Measurements from ENCODE around the gene PIP4K2A.

Gene PIP4K2A

DNA sequence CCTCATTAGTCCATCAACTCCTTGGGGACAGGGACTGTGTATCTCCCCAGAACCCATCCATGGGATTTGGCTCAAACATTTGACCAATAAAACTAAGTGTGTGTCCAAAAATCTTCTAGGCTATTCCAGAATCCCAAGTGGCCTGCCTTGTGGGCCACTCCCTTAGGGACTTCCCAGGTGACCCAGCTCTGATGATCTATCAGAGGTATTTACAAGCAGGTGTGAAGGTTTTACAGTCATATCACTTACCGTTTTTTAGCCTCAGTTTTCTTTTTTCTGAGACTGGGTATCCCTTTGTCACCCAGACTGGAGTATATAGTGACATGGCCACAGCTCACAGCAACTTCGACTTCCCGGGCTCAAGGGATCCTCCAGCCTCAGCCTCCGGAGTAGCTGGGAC, 64.4 kb downstream of the PIP4K2A start:
- no peak overlapping the region for H3K4me3 ChIP-seq (ENCODE audit: low read depth, low read length)
- no peak for DNase-seq (ENCODE audit: low read depth)

DNA sequence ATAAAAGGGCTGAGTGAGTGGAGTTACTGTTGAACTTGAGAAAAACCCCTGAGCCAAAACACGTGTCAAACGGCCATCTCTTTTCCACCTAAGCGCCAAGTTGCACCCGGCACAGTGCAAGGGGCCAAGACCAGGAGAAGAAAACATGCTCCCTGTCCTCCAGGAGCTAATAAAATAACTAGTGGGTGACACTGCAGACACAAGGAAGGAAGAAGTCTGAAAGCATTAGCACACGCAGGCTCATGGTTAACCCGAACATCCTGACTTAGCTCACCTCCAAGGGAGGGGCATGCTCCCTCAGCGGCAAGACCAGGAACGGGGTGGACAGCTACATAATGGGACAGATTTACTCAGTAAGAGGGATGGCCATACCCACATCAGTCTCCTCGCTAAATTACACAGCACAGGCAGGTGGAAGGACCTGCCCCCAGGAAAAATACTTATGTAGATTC, 65.0 kb downstream of the PIP4K2A start:
- no peak for DNase-seq (ENCODE audit: low read depth)
- H3K4me3 ChIP-seq (ENCODE audit: low read depth, low read length): no peak overlapping the region

DNA sequence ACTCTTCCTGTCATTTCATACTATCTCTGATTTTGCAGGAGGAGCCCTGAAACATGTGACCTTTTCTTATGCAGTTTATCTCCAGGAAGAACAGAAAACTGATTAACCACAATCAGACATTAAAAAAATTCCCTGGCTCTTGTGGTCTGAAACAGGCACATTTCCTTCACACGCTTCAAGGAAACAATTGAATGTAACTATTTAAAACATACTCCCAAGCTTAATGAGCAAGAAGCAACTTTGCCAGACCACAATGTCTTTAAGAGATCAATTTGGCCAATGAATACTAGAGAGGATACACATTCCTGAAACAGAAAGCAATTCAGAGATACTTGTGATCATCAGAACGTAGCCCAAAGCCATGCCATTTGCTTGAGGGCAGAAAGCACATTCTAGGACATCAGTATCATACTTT, 65.8 kb downstream of the PIP4K2A start:
- H3K4me3 ChIP-seq (ENCODE audit: low read depth, low read length): no peak overlapping the region
- peak; percentile 41 for DNase-seq (ENCODE audit: low read depth)

DNA sequence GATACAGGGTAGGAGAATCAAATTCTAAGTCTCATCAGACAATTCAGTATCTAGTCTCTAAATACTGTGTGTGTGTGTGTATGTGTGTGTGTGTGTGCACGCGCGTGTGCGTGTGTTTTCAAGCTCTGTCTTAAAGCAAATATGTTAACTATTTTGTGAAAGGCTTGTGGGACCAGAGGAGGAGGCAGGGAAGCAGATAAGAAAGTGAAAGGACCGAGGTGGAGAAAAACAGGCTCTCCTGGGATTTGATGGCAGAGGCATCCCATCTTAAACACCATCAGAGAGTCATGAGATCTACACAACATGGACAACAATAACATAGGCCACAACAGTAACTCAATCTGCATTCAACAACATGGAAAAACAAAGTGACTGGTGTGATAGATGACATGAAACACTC, 67.1 kb downstream of the PIP4K2A start:
- no peak overlapping the region for H3K4me3 ChIP-seq (ENCODE audit: low read depth, low read length)

DNA sequence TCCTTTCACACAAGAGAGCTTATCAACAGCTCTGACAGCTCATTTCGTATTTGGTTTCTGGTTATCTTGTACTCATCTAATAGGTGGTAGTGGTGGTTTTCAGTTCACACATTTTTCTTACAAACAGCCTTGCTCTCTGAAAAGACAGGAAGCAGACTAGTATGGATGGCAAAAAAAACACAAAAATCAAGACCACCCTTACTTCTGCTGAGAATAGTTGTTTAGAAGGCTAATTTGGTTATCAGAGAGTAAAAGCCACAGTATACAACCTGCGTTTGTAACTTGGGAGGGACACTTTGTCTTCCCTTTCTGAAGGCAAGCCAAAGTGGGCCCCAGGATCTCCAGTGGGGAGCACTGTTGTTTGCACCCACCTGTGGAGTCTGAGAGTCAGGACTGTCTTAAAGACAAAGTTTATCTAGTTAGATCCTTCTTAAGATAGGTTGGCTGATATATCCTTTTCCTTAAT, 68.0 kb downstream of the PIP4K2A start:
- DNase-seq (ENCODE audit: low read depth): no peak

More for the DNA sequence above, 67.1 kb downstream of the PIP4K2A start:
- no peak for DNase-seq (ENCODE audit: low read depth)

DNA sequence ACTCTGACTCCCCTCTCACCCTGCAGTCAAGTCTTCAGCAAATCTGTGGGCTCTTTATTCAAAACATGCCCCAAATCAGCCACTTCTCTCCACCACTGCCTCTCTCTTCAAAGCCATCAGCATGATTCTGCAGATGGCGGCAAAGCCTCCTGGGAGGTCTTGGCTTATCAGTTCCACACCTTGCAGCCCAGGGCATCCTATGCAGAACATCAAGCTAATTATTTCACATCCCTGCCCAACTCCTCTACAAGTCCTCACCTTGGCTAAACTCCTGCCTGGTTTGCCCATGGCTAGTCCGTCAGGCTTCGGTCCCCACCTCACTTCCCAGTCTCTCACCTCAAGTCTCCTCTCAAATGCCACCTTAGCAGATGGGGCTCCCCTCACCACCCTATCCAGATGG, 70.2 kb downstream of the PIP4K2A start:
- no peak for DNase-seq (ENCODE audit: low read depth)
- no peak overlapping the region for H3K4me3 ChIP-seq (ENCODE audit: low read depth, low read length)

More for the DNA sequence above, 68.0 kb downstream of the PIP4K2A start:
- H3K4me3 ChIP-seq (ENCODE audit: low read depth, low read length): no peak overlapping the region

DNA sequence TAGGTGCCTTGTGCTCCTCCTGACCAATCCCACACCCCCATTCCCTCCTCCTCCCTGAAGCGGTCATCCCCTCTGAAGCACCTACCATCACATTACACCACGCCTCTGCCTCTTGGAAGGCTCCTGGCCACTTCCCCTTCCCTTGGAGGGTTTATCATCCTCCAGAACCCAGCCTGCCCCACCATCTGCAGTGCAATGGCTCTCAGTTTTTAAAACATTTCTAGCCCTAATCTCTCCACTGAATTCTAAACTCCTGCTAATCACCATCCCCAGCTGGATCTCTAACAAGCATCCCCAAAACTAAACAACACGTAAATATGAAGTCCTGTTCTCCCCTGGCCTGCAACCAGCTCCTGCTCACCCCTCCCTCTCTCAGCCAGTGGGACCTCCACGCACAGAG, 70.6 kb downstream of the PIP4K2A start:
- DNase-seq (ENCODE audit: low read depth): no peak

DNA sequence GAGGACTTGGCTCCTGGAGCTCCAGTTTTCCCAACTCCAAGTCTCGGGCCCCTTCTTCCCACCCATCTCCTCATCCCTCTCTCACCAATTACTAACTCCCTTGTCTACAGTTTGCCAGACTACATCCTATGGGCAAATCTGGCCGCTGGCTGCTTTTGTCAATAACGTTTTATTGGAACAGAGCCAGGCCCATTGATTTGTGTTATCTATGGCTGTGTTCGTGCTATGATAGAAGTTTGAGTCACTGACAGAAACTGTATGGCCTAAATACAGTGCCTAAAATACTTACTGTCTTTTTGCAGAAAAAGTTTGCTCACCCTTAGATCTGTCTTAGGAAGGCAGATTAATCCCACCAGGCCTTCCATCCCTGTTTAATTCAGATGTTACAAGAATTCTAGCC, 71.3 kb downstream of the PIP4K2A start:
- no peak for DNase-seq (ENCODE audit: low read depth)
- no peak overlapping the region for H3K4me3 ChIP-seq (ENCODE audit: low read depth, low read length)

More for the DNA sequence above, 70.6 kb downstream of the PIP4K2A start:
- no peak overlapping the region for H3K4me3 ChIP-seq (ENCODE audit: low read depth, low read length)

DNA sequence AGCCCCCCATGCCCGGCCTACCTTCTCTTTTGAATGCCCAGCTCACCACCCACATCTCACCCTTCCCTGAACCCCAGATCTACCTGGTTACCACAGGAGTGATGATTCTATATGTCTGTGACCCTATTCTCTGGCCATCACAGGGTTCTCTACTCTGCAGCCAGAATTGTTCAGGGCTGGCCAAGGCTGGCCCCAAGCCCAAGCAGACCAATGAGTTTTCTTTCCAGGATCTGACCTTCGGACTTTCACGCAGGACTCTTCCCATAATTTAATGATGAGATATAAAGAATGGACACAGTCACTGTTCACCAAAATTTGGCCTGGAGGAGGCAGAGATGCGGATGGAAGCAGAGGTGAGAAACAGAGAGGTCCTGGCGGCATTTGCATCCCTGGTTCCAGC, 72.6 kb downstream of the PIP4K2A start:
- no peak overlapping the region for H3K4me3 ChIP-seq (ENCODE audit: low read depth, low read length)

DNA sequence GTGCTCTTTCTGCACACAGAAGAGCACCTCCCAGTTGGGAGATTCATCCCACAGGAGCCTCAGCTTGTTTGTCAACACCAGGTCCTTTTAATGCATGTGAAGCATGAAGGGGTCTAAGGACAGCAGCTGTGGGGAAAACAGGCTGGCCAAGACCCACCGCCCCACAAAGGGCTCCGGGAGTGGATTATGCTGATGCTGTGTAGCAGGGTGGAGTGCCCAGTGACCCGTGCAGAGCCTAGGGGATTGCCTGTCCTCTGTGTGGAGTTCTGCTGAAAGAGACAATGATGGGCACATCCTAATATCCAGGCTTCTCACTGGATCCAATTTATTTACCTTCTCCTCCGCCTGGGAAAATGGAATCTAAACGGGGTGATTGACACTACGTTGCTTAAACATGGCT, 74.0 kb downstream of the PIP4K2A start:
- H3K4me3 ChIP-seq (ENCODE audit: low read depth, low read length): no peak overlapping the region
- DNase-seq (ENCODE audit: low read depth): no peak

More for the DNA sequence above, 72.6 kb downstream of the PIP4K2A start:
- DNase-seq (ENCODE audit: low read depth): no peak

DNA sequence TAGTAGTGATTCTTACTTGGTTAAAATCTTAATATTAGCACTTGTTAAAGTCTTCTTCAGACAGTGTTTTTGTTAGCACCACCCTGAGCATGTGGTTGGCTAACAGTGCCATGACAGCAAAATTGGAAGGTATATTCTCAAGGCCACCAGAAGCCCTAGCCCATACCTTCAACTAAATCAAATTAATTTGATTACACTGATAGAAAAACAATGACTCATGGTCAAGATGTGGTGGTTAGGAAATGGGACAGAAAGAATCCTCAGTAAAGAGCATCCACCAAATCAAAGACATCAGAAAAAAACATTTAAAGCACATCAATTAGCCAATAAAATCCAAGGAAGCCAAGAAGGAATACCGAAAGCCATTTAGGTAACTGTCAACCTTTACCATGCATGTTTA, 75.5 kb downstream of the PIP4K2A start:
- no peak for DNase-seq (ENCODE audit: low read depth)
- no peak overlapping the region for H3K4me3 ChIP-seq (ENCODE audit: low read depth, low read length)

DNA sequence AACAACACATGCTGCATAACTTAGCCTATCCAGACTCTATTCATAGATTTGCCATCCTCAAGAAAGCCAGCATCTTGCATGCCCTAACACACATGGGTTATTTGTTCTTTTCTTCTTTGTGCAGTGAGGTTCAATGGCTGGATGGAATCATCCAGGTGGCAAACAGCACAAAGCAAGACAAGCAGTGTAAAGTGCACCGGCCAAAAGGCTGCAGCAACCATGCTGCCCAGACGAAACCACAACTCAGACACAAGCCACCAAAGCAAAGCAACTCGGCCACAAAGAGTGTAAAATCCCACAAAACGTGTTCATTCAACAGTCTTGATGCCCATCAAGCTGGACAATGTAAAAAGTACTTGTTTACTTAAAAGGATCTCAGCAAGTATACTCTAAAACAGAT, 76.9 kb downstream of the PIP4K2A start:
- H3K4me3 ChIP-seq (ENCODE audit: low read depth, low read length): no peak overlapping the region
- DNase-seq (ENCODE audit: low read depth): no peak

DNA sequence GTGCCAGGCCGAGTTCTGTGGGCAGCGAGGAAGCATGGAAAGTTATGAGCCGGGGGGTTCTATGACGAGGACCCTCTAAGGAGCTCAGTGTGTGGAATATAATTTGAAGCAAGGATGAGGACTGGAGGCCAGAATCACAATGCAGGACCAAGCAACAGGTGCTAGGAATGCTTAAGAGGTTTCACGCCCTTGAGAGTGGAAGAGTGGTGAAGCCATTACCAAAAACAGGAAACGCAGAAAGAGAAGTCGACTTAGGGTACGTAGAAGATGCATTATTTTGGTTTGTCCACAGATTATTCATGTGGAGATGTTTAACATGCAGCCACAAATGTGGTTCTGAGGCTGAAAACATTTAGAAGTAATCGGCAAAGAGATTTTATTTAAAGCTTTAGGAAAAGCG, 78.7 kb downstream of the PIP4K2A start:
- DNase-seq (ENCODE audit: low read depth): no peak
- no peak overlapping the region for H3K4me3 ChIP-seq (ENCODE audit: low read depth, low read length)

DNA sequence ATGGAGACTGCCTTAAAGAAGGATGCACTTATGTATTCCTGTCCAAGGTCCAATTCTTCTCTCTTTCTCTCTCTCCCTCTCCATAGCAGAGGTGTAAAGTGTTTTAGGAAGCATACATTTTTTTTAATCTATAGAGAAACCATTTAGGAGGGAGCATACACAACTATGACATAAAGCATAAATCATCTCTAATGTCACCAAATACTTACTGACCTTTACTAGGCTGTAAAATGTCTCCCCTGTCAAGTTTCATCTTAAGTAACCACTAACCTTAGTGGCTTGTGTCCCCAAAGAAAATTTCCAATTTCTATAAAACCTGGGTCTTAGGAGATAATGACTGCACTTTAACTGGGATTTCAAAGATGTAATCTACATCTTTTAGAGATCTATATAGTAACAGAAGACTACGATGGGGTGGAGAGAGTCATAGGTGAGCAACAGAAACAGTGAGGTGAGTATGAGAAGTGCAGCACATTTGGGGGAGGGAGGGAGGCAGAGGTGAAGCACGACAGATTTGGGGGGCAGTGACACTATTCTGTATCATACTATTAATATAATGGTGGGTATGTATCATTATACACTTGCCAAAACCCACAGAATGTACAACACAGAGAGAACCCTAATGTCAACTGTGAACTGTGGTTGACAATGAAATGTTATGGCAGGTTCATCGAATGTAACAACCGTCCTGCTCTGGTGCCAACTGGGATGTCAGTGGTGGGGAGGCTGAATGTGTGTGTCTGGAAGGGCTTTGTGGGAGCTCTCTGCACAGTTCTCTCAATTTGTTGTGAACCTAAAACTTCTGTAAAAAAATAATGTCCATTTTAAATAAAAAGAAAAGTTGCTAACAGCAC, 79.5 kb downstream of the PIP4K2A start:
- no peak for DNase-seq (ENCODE audit: low read depth)
- H3K4me3 ChIP-seq (ENCODE audit: low read depth, low read length): no peak overlapping the region

DNA sequence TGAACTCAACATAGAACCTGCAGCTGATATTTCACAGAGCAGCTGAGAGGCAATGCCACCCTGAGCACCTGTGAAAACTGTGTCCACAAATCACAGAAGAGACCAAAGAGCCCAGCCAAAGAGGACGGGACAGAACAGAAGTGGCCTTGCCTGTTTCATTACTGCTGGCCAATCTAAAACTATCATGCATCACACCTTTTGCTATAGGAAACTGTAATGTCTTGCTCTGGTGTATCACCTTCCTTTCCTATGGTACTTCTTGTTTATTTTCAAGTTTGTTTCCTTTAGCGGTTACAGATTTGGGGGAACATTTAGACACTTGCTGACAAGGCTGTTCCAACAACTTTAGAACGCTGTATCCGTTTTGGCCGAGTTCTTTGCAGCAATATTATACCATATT, 80.3 kb downstream of the PIP4K2A start:
- H3K4me3 ChIP-seq (ENCODE audit: low read depth, low read length): no peak overlapping the region
- DNase-seq (ENCODE audit: low read depth): no peak

DNA sequence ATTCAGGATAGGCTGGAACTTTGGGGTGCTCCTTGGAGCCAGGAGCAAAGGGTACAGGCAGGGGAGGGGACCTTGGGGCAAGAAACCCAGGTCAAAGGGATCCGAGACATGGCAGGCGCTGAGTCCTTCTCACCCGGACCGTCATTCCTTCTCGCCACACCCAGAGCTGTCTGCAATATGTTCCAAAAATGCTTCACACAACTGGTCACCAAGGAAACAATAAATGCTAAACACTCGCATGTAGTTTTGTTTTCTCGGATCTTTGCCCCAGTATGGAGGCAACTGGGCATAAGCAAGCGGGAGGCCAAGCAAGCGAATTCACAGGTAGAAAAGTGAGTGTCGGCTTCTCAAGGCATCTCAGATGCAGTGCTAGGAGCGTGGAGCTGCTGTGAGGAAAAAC, 80.8 kb downstream of the PIP4K2A start:
- no peak for DNase-seq (ENCODE audit: low read depth)
- H3K4me3 ChIP-seq (ENCODE audit: low read depth, low read length): no peak overlapping the region

DNA sequence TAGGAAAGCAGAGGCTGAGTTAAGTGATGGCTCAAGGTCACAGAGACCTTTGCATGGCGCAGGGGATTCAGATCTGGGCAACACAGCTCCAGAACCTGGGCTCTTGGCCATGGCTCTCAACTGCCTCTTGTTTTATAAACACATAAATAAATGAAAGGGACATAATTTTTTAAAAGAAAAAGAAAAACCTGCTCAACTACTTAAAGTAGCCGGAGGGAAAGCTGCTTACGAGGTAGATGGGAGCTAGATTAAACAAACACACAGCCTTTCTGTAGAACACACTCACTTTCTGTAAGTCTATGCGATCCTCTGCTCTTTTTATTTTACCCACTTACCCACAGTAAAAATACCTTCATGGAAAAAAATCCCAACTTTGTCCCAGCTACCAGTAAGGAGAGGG, 81.3 kb downstream of the PIP4K2A start:
- no peak for DNase-seq (ENCODE audit: low read depth)
- H3K4me3 ChIP-seq (ENCODE audit: low read depth, low read length): no peak overlapping the region

DNA sequence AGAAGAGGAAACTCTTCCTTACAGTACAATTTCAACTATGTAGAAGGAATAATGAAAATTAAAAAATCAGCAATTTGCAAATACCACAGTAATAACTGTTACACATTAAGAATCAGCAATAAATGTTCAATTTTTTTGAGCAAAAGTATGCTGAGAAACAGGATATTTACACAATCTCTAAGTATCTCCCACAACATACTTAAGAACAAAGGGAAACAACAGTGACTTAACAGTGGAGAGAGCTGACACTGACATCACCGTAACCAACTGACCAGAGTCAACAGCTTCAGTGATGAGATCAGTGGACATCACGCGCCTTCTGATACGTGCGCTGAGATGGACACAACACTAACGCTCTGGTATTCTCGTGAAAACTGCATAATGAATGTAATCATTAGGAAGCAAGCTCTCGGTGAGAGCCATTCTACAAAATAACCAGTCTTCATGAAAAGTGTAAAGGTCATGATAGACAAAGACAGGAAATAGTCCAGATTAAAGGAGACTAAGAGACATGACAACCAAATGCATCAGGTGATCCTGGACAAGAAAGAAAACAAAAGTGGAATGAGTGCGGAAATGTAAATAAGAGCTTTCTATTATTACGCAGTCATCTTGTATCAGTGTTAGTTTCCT, 82.6 kb downstream of the PIP4K2A start:
- DNase-seq (ENCODE audit: low read depth): no peak
- H3K4me3 ChIP-seq (ENCODE audit: low read depth, low read length): no peak overlapping the region

DNA sequence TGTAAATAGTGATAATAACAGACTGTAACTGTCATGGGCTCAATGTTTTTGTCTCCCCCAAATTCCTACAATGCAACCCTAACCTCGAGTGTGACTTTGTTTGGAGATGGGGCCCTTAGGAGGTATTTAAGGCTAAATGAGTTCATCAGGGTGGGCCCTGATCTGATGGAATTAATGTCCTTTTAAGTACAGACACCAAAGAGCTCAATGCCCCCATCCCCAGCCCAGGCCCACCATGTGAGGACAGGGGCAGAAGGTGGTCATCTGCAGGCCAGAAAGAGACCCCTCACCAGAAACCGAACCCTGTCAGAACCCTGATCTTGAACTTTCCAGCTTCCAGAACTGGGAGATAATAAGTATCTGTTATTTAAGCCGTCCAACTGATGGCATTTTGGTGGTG, 83.2 kb downstream of the PIP4K2A start:
- H3K4me3 ChIP-seq (ENCODE audit: low read depth, low read length): no peak overlapping the region
- DNase-seq (ENCODE audit: low read depth): no peak

DNA sequence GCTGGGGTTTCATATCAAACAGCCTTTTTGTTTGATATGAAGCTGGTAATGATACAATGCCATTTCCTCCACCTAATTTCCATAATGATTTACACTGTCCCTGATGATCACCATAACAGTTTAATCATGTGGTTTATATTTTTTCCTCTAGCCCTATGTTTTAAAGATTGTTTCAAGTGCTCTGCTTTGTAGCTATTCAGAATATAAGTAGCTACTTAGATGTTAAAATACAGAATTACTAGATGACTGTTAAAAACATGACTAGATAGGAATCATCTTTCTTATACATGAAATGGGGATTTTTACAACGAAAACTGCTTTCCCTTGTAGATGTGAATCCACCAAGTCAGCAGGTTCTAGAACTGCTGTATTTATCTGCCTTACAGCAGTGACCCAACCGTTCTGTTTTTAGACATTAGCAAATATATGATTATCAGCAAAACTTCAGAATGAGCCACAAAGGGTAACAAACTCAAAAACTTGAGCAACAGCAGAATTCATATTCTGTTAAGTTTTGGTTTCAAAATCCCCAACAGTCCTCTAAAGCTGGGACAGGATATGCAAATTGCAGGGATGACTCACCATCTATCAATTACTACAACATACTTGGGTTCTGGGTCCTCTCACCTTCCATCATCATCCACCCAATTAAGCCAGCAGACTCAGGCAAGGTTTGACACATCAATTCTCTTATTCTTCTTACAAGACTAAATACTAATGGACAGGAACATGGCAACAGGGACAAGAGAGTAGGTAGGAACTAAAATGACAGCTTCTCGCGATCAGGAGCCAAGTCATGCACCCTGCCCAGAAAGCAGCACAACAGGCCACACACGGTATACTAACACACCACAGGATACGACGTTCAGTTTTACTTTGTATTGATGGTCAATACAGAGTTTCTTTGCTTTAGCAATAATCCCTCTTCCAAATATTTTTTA, 83.9 kb downstream of the PIP4K2A start:
- no peak overlapping the region for H3K4me3 ChIP-seq (ENCODE audit: low read depth, low read length)
- DNase-seq (ENCODE audit: low read depth): no peak
